Mesothelial cell of epicardium (in vitro differentiated cells): ENCODE results near the gene USP11. TPM values are rescaled to one million over a fixed set of nuclear protein-coding genes. Genes with fewer than 3 reads are reported as not detected.

ENCODE experiments used
- DNase-seq, 2 experiments: peaks; one replicate each; pipeline ENCODE4 v3.0.0; 2021; ENCODE audit warnings: low spot score in 2 of 2; ENCODE audit not compliant: unreplicated experiment in 2 of 2
- H3K27ac Mint-ChIP-seq: 2 replicates; pipeline ENCODE4 v1.8.0; 2021; ENCODE audit warnings: mixed read lengths
- H3K27me3 Mint-ChIP-seq: 2 replicates; pipeline ENCODE4 v1.8.0; 2021; ENCODE audit warnings: low read depth, mixed read lengths
- H3K36me3 Mint-ChIP-seq: 2 replicates; pipeline ENCODE4 v1.8.0; 2021; ENCODE audit warnings: mixed read lengths
- H3K4me1 Mint-ChIP-seq: 2 replicates; pipeline ENCODE4 v1.8.0; 2021; ENCODE audit warnings: mixed read lengths
- H3K4me3 Mint-ChIP-seq: 2 replicates; pipeline ENCODE4 v1.8.0; 2021; ENCODE audit warnings: mild to moderate bottlenecking, moderate library complexity, mixed read lengths
- H3K9me3 Mint-ChIP-seq: 2 replicates; pipeline ENCODE4 v1.8.0; 2021; ENCODE audit warnings: mixed read lengths
- total RNA-seq: library from RNA; stranded (reverse); gene quantifications from 3 replicates; pipeline ENCODE4 v1.2.1, GENCODE V29; 2021
- TF ChIP-seq, protein P1 (sequence below): fragments of 200-600 bp; sonication (generic); IDR thresholded peaks from one replicate; pipeline ENCODE4 v1.5.0; 2021; ENCODE audit warnings: antibody characterized with exemption; ENCODE audit not compliant: unreplicated experiment

Gene USP11
- total RNA-seq, 1 donor from 2014 or later: 315 TPM

DNA sequence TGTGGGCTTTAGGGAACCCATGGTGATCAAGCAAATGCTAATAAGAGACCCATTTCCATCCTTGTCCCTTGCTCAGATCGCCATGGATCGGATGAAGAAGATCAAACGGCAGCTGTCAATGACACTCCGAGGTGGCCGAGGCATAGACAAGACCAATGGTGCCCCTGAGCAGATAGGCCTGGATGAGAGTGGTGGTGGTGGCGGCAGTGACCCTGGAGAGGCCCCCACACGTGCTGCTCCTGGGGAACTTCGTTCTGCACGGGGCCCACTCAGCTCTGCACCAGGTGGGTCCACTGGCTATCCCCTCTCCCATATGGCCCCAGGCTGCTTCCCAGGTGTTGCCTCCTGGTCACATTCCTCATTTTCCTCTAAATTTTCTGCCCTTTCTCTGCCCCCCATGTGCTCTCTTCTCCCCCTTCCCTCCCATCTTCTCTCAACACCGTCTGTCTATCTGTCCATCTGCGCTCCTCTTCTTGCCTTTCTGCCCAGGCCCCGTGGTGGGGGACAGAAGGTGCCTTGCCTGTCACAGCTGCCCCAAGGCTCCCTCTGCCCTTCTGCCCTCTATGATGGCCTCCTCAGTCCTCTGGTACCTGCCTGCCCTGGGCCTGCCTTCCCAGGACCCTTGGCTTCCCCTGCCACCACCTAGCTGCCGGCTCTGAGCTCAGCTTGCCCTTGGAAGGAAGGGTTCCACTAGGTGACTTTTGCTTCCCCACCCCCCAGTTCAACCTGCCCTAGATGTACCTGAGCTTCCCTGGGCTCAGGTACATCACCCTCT is 9.1 kb upstream of the USP11 start:
- H3K9me3 Mint-ChIP-seq: no peaks in the 10 kb centered on the region
- no peak overlapping the region for H3K27ac Mint-ChIP-seq
- no peaks in the 10 kb centered on the region for H3K27me3 Mint-ChIP-seq
- H3K36me3 Mint-ChIP-seq: peaks cover 30% of the 10 kb centered on the region
- peaks cover 19% of the 10 kb centered on the region for H3K4me1 Mint-ChIP-seq
- no peak for DNase-seq
- TF ChIP-seq, protein P1, sequence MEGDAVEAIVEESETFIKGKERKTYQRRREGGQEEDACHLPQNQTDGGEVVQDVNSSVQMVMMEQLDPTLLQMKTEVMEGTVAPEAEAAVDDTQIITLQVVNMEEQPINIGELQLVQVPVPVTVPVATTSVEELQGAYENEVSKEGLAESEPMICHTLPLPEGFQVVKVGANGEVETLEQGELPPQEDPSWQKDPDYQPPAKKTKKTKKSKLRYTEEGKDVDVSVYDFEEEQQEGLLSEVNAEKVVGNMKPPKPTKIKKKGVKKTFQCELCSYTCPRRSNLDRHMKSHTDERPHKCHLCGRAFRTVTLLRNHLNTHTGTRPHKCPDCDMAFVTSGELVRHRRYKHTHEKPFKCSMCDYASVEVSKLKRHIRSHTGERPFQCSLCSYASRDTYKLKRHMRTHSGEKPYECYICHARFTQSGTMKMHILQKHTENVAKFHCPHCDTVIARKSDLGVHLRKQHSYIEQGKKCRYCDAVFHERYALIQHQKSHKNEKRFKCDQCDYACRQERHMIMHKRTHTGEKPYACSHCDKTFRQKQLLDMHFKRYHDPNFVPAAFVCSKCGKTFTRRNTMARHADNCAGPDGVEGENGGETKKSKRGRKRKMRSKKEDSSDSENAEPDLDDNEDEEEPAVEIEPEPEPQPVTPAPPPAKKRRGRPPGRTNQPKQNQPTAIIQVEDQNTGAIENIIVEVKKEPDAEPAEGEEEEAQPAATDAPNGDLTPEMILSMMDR: no peak
- H3K4me3 Mint-ChIP-seq: no peak overlapping the region

DNA sequence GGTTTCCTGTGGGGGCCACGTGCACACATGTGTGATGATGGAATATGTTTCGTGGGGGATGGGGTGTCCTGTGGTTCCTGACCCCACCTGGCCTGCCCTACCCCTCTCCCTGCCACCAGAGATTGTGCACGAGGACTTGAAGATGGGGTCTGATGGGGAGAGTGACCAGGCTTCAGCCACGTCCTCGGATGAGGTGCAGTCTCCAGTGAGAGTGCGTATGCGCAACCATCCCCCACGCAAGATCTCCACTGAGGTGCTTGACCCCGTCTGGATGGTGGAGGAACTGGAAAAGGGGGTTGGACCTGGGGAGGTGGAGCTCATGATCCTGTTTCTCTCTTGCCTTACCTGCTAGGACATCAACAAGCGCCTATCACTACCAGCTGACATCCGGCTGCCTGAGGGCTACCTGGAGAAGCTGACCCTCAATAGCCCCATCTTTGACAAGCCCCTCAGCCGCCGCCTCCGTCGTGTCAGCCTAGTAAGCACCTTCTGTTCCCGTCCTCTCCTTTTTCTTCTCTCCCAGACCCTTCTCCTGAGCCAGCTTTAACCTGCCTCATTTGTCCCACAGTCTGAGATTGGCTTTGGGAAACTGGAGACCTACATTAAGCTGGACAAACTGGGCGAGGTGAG is 8.4 kb upstream of the USP11 start:
- peaks cover 16% of the 10 kb centered on the region for H3K4me1 Mint-ChIP-seq
- DNase-seq: no peak
- TF ChIP-seq, protein P1: no peak
- peaks cover 33% of the 10 kb centered on the region for H3K36me3 Mint-ChIP-seq
- H3K4me3 Mint-ChIP-seq: no peak overlapping the region
- no peaks in the 10 kb centered on the region for H3K27me3 Mint-ChIP-seq
- no peaks in the 10 kb centered on the region for H3K9me3 Mint-ChIP-seq
- H3K27ac Mint-ChIP-seq: no peak overlapping the region

DNA sequence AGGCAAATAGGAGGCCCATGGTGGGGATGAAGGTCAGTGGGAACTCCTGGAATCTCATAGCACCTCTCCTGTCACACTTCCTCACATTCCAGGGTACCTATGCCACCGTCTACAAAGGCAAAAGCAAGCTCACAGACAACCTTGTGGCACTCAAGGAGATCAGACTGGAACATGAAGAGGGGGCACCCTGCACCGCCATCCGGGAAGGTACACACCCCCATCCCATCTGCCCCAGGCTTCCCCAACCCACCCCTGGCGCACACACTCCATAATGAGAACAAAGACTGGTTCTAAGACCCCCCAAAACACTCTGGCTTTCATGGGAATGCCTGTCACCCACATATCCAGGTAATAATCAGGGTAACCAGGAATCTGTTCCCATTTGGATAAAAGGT is 7.9 kb upstream of the USP11 start:
- H3K4me3 Mint-ChIP-seq: no peak overlapping the region
- peaks cover 34% of the 10 kb centered on the region for H3K36me3 Mint-ChIP-seq
- H3K27me3 Mint-ChIP-seq: no peaks in the 10 kb centered on the region
- TF ChIP-seq, protein P1: no peak
- H3K27ac Mint-ChIP-seq: no peak overlapping the region
- peaks cover 11% of the 10 kb centered on the region for H3K4me1 Mint-ChIP-seq
- H3K9me3 Mint-ChIP-seq: no peaks in the 10 kb centered on the region
- no peak for DNase-seq

DNA sequence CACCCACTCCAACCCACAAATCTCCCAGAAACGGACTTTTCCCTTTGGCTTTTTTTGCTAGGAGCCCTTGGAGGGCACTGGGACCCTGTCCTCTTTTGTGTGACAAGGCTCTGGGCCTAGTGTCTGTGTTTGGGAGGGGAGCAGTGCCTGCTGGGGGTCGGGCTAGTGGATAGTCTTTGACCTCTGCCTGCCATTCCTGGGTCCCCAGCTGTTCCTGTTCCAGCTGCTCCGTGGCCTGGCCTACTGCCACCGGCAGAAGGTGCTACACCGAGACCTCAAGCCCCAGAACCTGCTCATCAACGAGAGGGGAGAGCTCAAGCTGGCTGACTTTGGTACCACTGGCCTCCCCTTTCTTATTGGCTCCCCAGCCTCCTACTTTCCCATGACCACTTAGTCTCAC is 6.7 kb upstream of the USP11 start:
- H3K27me3 Mint-ChIP-seq: no peaks in the 10 kb centered on the region
- H3K36me3 Mint-ChIP-seq: peaks cover 38% of the 10 kb centered on the region
- no peaks in the 10 kb centered on the region for H3K4me1 Mint-ChIP-seq
- TF ChIP-seq, protein P1: no peak
- H3K9me3 Mint-ChIP-seq: no peaks in the 10 kb centered on the region
- H3K4me3 Mint-ChIP-seq: no peak overlapping the region
- DNase-seq: no peak
- H3K27ac Mint-ChIP-seq: no peak overlapping the region

DNA sequence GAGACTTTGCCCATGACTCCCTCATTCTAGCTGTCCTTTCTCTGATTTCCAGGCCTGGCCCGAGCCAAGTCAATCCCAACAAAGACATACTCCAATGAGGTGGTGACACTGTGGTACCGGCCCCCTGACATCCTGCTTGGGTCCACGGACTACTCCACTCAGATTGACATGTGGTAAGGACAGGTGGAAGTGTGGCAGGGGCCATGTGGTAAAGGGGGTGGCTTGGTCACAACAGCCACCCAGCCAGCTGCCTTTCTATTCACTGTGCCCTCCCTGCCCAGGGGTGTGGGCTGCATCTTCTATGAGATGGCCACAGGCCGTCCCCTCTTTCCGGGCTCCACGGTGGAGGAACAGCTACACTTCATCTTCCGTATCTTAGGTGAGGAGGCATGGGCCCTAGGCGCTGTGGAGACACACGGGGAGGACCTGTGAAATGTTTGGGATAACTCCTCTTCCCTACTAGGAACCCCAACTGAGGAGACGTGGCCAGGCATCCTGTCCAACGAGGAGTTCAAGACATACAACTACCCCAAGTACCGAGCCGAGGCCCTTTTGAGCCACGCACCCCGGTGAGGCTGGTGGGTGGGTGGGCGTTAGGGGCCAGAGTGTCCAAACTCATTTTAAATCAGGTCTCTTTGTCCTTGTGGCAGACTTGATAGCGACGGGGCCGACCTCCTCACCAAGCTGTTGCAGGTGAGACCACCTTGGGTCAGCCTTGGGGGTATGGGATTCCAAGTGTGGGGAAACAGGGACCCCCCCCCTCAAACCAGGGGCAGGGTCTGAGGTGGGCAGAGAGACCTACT is 6.1 kb upstream of the USP11 start:
- Mint-ChIP-seq H3K27ac (no peak overlapping the region), H3K36me3 (peaks cover 38% of the 10 kb centered on the region), H3K9me3 (no peaks in the 10 kb centered on the region), H3K4me1 (no peaks in the 10 kb centered on the region), H3K27me3 (no peaks in the 10 kb centered on the region), H3K4me3 (no peak overlapping the region)
- TF ChIP-seq, protein P1: no peak
- no peak for DNase-seq
